H54 (cell line): Measurements from ENCODE around the gene CDH16.
"Not testable (repeated sequence)": the region's sequence is repeated elsewhere in the genome, so short reads cannot be mapped to it uniquely, and the experiment has no call there.

Experiments used
- DNase-seq: peaks from one replicate; pipeline ENCODE4 v3.0.0; 2011; ENCODE audit warnings: low spot score, mixed read lengths; ENCODE audit not compliant: insufficient read length
- FAIRE-seq: peaks from 3 replicates; lab custom pipeline; 2011; peaks lifted over from hg19 to GRCh38; lab: Jason Lieb, UNC
- POLR2A ChIP-seq: IDR thresholded peaks from 2 replicates; pipeline ENCODE4 v1.6.1; 2011; ENCODE audit warnings: low read depth, mild to moderate bottlenecking, low read length

CDH16 gene

DNA sequence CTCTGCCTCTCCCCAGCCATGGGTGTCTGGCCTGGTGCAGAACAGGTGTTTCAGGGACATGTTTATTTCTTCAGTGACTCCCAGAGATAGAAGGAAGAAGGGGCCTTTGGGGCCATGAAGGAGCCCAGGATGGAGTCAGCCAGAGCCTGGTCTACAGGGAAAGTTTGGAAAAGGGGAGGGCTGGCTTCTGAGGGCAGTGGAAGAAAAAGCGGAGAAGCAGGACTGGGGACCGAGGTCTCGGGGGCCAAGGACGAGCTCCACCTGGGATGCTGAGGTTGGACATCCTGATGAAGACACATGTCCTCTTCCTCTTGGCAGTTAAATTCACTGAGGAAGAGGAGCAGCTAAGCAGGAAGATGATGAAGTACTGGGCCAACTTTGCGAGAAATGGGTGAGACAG is 24.3 kb upstream of the CDH16 start:
- TF ChIP-seq POLR2A, result no peak
- no peak for FAIRE-seq
- no peak for DNase-seq

DNA sequence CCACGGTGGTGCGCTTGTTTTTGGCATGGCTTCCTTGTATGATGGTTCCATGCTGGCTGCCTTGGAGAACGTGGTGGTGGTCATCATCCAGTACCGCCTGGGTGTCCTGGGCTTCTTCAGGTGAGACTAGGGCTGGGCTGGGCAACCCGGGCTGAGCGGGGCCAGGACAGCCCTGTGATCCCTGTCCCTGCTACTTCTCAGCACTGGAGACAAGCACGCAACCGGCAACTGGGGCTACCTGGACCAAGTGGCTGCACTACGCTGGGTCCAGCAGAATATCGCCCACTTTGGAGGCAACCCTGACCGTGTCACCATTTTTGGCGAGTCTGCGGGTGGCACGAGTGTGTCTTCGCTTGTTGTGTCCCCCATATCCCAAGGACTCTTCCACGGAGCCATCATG is 21.6 kb upstream of the CDH16 start:
- FAIRE-seq (no peak), DNase-seq (no peak)
- TF ChIP-seq POLR2A, result no peak

DNA sequence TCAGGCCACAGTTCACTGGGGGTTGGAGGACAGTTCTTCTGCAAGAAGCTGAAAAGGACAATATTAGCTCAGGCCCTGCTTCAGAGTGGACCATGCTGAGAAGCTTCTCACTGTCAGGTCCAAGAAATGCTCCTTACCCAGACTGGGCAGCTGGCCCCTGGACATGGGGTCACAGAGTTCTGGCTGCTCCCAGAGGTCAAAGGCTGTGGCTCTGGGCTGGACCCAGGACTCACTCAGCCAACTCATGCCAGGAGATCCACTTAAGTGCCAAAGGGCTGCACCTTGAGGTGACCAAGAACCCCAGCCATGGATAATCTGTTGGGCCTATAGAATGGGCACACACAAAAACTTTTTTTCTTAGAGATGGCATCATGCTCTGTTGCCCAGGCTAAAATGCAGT is 20.7 kb upstream of the CDH16 start:
- no peak for DNase-seq
- no peak for TF ChIP-seq POLR2A
- FAIRE-seq, result no peak

DNA sequence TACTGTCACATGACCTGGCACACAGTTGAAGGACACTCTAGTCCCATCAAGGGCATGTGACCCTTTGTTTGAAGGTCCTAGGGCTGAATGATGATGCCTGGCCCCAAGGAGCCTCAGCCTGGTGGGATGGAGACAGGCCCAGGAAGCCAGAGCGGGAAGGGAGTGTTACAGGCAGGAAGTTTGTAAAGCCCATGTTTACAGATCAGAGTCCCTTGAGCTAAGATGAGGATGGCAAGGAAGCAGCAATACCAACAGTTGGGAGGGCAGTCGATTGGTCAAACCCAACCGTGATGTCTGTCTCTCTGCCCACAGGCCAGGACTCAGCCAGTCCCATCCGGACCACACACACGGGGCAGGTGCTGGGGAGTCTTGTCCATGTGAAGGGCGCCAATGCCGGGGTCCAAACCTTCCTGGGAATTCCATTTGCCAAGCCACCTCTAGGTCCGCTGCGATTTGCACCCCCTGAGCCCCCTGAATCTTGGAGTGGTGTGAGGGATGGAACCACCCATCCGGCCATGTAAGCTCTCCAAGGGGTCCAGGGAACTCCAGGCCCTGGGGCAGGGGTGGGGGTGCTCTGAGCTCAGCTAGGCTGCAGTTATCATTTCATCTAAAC is 19.1 kb upstream of the CDH16 start:
- FAIRE-seq (no peak), DNase-seq (no peak)
- TF ChIP-seq POLR2A, result no peak

DNA sequence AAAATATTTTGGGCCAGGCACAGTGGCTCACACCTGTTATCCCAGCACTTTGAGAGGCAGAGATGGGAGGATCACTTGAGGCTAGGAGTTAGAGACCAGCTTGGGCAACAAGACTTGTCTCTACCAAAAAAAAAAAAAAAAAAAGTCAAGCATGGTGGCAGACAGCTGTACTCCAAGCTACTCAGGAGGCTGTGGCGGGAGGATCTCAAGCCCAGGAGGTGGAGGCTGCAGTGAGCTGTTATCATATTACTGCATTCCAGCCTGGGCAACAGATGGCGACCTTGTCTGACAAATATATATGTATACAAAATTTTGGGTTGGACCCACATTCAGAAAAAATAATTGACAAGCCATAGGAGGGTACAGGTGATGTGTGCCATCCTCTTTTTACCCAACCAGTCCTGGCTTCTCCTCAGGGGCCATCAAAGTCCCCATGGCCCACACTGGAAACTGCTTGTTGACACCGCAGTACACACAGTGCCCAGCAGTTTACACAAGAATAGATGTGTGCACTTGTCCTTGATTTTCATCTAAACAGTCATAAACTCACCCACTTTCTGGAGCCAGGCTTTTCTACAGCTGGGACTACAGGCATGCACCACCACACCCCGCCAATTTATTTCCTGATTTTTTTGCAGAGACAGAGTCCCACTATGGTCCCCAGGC is 18.3 kb upstream of the CDH16 start:
- TF ChIP-seq POLR2A, result no peak
- DNase-seq (no peak), FAIRE-seq (no peak)

DNA sequence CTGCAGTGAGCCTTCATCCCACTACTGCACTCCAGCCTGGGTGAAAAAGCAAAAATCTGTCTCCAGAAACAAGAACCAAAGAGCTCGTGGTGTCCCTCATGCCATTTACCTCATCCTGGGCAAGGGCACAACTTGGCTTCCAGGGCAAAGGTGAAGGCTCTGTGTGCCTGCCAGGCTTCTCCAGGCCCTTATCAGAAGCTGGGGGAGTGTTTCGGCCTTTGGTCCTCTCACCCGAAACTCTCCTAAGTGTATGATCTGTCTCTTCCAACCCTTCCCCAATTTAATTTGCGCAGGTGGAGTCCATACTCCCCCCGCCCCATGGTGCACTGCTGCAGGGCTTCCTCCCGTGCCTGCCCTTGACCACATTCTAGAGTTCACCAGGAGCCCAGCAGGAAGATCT is 17.8 kb upstream of the CDH16 start:
- DNase-seq, result no peak
- no peak for TF ChIP-seq POLR2A
- FAIRE-seq, result no peak

DNA sequence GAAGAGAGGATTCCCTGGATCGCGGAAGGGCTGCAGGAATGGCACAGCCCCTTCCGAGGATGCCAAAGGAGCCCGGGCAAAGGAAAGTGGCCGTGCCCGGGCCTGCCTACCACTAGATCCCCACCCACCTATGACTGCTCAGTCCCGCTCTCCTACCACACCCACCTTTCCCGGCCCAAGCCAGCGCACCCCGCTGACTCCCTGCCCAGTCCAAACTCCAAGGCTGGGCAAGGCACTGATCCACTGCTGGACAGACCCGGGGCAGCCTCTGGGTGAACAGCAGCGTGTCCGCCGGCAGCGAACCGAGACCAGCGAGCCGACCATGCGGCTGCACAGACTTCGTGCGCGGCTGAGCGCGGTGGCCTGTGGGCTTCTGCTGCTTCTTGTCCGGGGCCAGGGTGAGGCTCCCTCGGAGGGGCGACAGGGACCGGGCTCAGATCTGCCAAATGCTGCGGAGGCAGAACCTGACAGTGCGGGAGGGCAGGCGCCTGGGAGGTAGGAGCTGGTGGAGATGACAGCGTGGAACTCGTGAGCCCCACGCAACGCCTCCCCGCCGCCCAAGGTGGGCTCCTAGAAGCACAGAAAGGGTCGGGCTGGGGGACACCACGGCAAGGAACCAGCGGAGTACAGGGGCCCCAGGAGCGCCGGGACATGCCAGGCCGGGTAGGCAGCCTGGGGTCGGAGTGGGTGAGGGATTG is 16.8 kb upstream of the CDH16 start, which contains the start of gene CES2:
TSS of gene CES2 (plus strand) at position 203 of the 698 bp plus-strand sequence. CDS start at position 323, 120 bp downstream.
- no peak for DNase-seq
- no peak for FAIRE-seq
- no peak for TF ChIP-seq POLR2A

DNA sequence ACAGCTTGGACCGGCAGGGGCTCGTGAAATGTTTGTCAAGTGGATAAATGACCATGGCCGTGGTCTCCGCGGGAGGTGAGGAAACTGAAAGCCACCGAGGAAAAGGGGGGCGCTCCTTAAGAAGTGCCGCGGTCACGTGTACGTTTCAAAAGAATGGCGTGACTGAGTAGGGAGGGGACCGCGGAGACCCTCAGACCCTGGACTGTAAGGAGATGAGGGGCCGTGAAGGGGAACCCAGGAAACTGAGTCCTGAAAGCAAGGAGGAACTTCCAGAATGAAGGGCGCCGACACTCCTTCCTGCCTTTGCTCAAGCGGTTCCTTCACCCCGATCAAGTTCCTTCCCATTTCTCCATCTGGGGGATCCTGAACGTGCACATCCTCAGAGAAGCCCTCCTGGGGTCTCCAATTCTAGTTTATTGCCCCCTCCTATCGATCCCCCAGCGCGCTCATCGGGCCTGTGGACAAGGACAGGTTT is 16.2 kb upstream of the CDH16 start:
- FAIRE-seq, result not testable (repeated sequence)

DNA sequence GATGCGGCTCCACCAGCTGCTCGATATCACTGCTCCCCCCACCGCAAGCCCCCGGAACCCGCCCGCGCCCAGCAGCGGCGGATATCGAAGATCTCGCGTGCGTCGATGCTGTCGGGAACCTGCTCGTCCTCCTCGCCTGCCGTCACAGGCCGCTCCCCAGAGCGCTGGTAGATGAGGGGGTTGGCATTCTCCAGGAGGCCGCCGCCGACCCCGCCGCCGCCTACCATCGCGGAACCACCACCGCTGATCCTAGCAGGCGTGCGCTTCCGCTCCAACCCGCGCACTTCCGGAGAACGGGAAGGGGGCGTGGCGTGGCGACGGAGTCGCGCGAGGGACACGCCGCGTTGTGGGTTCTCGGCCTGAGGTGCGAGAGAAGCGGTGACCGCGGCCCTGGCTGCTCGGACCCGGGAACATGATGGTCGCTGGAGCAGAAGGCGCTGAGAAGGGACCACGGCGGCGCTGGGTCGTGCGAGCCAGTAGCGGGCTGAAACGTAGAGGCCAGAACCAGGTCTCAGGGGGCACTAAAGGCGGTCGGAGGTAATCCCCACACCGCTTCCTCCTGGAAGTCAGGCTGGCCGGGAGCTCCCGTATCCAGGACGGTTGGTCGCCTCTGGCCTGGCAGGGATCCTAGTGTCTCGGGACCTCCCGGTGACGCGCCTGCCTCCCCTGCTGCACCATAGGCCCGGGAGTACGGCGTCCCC is 15.6 kb upstream of the CDH16 start, which contains the start of gene CIAO2B:
TSS of gene CIAO2B (minus strand) at position 265 of the 701 bp plus-strand sequence. CDS start at position 227, 38 bp downstream.
- TF ChIP-seq POLR2A, result peak; percentile 88
- FAIRE-seq (no peak), DNase-seq (peak; percentile 74)

More for the DNA sequence above, 16.2 kb upstream of the CDH16 start:
- DNase-seq, result not testable (repeated sequence)

DNA sequence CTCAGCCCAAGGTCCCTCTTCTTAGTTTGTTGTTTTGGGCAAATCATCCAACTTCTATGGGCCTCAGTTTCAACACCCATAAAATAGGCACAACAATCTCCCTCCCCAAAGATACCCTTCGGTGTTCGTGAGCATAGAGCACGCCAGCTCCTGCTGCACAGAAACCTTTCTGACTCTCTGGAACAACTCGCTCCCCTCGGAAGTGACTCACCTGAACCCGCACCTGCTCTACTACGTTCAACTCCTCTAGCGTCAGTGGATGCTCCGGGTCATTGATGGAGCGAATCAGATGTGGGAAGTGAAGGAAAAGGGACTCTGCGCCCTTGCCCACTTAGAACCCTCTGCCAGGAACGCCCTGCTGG is 15.1 kb upstream of the CDH16 start:
- FAIRE-seq (no peak), DNase-seq (no peak)
- TF ChIP-seq POLR2A, result no peak

DNA sequence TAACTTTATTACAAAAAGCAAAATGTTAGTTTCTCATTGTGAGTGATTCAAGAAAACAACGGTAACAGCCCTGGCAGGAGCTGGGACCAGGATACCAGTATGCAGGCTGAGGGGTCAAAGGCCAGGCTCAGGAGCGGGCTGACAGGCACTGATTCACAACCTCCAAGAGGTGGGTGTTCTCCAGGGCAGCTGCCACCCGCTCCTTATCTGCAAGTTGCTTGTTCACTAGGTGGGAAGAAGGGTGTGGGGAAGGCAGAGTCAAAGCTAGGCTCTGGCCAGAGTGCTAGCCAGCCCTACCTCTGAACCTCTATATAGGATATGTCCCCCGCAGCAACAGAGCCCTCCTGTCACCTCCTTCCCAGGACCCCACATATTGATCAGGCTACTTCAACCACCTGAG is 13.4 kb upstream of the CDH16 start:
- TF ChIP-seq POLR2A, result no peak
- FAIRE-seq (no peak), DNase-seq (no peak)

DNA sequence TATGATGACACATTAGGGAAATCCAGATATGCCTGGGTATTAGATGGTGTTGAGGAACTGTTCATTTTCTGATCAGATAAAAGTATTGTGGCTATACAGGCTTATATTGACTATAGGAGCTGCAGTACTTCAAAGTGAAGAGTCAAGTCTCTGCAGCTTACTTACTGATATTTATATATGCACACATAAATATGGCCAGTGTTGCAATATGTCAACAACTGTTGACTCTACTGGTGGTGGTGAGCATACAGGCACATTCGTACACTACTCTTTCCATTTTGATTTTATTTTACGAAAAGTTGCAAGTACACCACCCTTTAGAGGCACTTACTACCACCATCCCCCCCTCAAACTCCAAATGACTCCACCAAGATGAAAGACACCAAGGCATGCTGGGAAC is 13.0 kb upstream of the CDH16 start:
- no peak for DNase-seq
- FAIRE-seq, result no peak
- no peak for TF ChIP-seq POLR2A

DNA sequence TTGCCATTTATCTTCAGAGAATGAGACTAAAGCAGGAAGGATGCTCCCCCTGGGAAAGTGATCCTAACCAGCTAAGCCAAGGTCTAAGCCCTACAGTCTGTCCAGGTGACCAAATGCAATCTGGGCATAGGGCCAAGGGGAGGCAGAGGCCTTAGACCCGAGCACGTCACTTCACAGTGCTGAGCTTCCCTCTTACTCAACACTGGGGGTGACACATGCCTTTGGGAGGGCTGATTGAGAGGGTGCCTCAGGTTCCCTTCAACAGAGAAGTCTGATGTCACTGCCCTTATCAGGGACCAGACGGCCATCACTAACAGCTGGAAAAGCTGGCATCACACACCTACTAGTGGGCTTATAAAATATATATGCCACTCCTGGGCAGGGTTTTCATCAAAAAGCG is 11.5 kb upstream of the CDH16 start:
- DNase-seq, result peak; percentile 84
- no peak for FAIRE-seq
- TF ChIP-seq POLR2A, result no peak
